WTC11 (cell line): Measurements from ENCODE around the gene PHF5A. TPM values are rescaled to one million over a fixed set of nuclear protein-coding genes. Genes with fewer than 3 reads are reported as not detected.

Source experiments
- ATAC-seq: fragments of 200-7000 bp; cut with Tn5 transposase; 2 replicates; pipeline ENCODE4 v1.10.0; 2021; ENCODE audit warnings: mild to moderate bottlenecking, moderate library complexity
- Bru-seq: library from RNA; stranded (reverse); fragments of 400-500 nt; gene quantifications from one replicate; lab custom pipeline; 2021; lab: Mats Ljungman, UMichigan
- CTCF ChIA-PET: fragments of 300-600 bp; sonication (Branson Sonifier 250); formaldehyde crosslinking; loops from one replicate; lab custom pipeline; 2021; ENCODE audit warnings: antibody characterized with exemption; lab: Charles Lee
- POLR2A ChIA-PET: fragments of 350-600 bp; sonication (Branson Sonifier 250); formaldehyde crosslinking; loops from one replicate; lab custom pipeline; 2021; ENCODE audit warnings: antibody characterized with exemption; lab: Charles Lee
- DNase-seq: peaks from one replicate; pipeline ENCODE4 v3.0.0; 2021; ENCODE audit warnings: low spot score
- H3K27ac Mint-ChIP-seq: 2 replicates; pipeline ENCODE4 v1.8.0; 2021; ENCODE audit warnings: mixed read lengths
- H3K27me3 Mint-ChIP-seq: 2 replicates; pipeline ENCODE4 v1.8.0; 2021; ENCODE audit warnings: low read depth, mild to moderate bottlenecking, moderate library complexity, mixed read lengths
- H3K36me3 Mint-ChIP-seq: 2 replicates; pipeline ENCODE4 v1.8.0; 2021; ENCODE audit warnings: mixed read lengths
- H3K4me1 Mint-ChIP-seq: 2 replicates; pipeline ENCODE4 v1.8.0; 2022; ENCODE audit warnings: mixed read lengths
- H3K4me3 Mint-ChIP-seq: 2 replicates; pipeline ENCODE4 v1.8.0; 2021; ENCODE audit warnings: mild to moderate bottlenecking, moderate library complexity, mixed read lengths
- H3K9me3 Mint-ChIP-seq: 2 replicates; pipeline ENCODE4 v1.8.0; 2021; ENCODE audit warnings: mixed read lengths
- CREB1 ChIP-seq: sonication (generic); formaldehyde crosslinking; IDR thresholded peaks from 2 replicates; pipeline ENCODE4 v1.8.0; 2023; ENCODE audit warnings: mild to moderate bottlenecking, missing genetic modification reagents
- CREM ChIP-seq: sonication (generic); formaldehyde crosslinking; IDR thresholded peaks from 2 replicates; pipeline ENCODE4 v1.8.1; 2022; ENCODE audit warnings: mild to moderate bottlenecking, missing genetic modification reagents, moderate library complexity
- EMX1 ChIP-seq: fragments of 250-450 bp; sonication (Bioruptor Pico); IDR thresholded peaks from 2 replicates; pipeline ENCODE4 v1.8.0; 2021; ENCODE audit warnings: mild to moderate bottlenecking
- ESRRA ChIP-seq: sonication (generic); formaldehyde crosslinking; IDR thresholded peaks from 2 replicates; pipeline ENCODE4 v1.8.1; 2022; ENCODE audit warnings: mild to moderate bottlenecking, missing genetic modification reagents, borderline replicate concordance
- ETV6 ChIP-seq: sonication (generic); formaldehyde crosslinking; IDR thresholded peaks from 2 replicates; pipeline ENCODE4 v1.8.1; 2022; ENCODE audit warnings: mild to moderate bottlenecking, missing genetic modification reagents
- FOXJ3 ChIP-seq: sonication (generic); formaldehyde crosslinking; IDR thresholded peaks from 2 replicates; pipeline ENCODE4 v1.9.0; 2021; ENCODE audit warnings: missing genetic modification reagents, mild to moderate bottlenecking, borderline replicate concordance
- FOXK1 ChIP-seq: sonication (generic); formaldehyde crosslinking; IDR thresholded peaks from 2 replicates; pipeline ENCODE4 v1.8.0; 2022; ENCODE audit warnings: mild to moderate bottlenecking, moderate library complexity, missing genetic modification reagents
- FOXP1 ChIP-seq: sonication (generic); formaldehyde crosslinking; IDR thresholded peaks from 2 replicates; pipeline ENCODE4 v1.8.0; 2022; ENCODE audit warnings: missing genetic modification reagents, mild to moderate bottlenecking, moderate library complexity, borderline replicate concordance
- FOXP4 ChIP-seq: sonication (generic); formaldehyde crosslinking; IDR thresholded peaks from 2 replicates; pipeline ENCODE4 v1.8.0; 2022; ENCODE audit warnings: mild to moderate bottlenecking, missing genetic modification reagents
- HMGA2 ChIP-seq: fragments of 250-450 bp; sonication (Bioruptor Pico); IDR thresholded peaks from 2 replicates; pipeline ENCODE4 v1.4.0; 2021; ENCODE audit warnings: mild to moderate bottlenecking, moderate library complexity
- MXD4 ChIP-seq: fragments of 250-450 bp; sonication (Bioruptor Pico); IDR thresholded peaks from 2 replicates; pipeline ENCODE4 v1.8.0; 2021; ENCODE audit warnings: mild to moderate bottlenecking, moderate library complexity, borderline replicate concordance
- MYBL2 ChIP-seq: sonication (generic); formaldehyde crosslinking; IDR thresholded peaks from 2 replicates; pipeline ENCODE4 v1.8.1; 2023; ENCODE audit warnings: mild to moderate bottlenecking, moderate library complexity, missing genetic modification reagents
- NR2C2 ChIP-seq: sonication (generic); formaldehyde crosslinking; IDR thresholded peaks from 2 replicates; pipeline ENCODE4 v1.8.0; 2022; ENCODE audit warnings: mild to moderate bottlenecking, missing genetic modification reagents
- PRDM15 ChIP-seq: sonication (generic); formaldehyde crosslinking; IDR thresholded peaks from 2 replicates; pipeline ENCODE4 v1.8.0; 2022; ENCODE audit warnings: missing genetic modification reagents
- SMAD3 ChIP-seq: sonication (generic); formaldehyde crosslinking; IDR thresholded peaks from 2 replicates; pipeline ENCODE4 v1.8.0; 2022; ENCODE audit warnings: missing genetic modification reagents, mild to moderate bottlenecking, borderline replicate concordance
- SP1 ChIP-seq: sonication (generic); formaldehyde crosslinking; conservative IDR thresholded peaks from 2 replicates; pipeline ENCODE4 v1.8.1; 2022; ENCODE audit warnings: missing genetic modification reagents
- STAT6 ChIP-seq: sonication (generic); formaldehyde crosslinking; conservative IDR thresholded peaks from 2 replicates; pipeline ENCODE4 v1.8.1; 2023; ENCODE audit warnings: mild to moderate bottlenecking, low read depth, missing genetic modification reagents, moderate library complexity
- TCF7 ChIP-seq: sonication (generic); formaldehyde crosslinking; IDR thresholded peaks from 2 replicates; pipeline ENCODE4 v1.8.0; 2022; ENCODE audit warnings: mild to moderate bottlenecking, low read depth, missing genetic modification reagents, moderate library complexity
- ZBTB21 ChIP-seq: sonication (generic); formaldehyde crosslinking; IDR thresholded peaks from 2 replicates; pipeline ENCODE4 v1.8.1; 2023; ENCODE audit warnings: mild to moderate bottlenecking, missing genetic modification reagents, borderline replicate concordance
- ZNF138 ChIP-seq: sonication (generic); formaldehyde crosslinking; conservative IDR thresholded peaks from 2 replicates; pipeline ENCODE4 v1.8.1; 2022; ENCODE audit warnings: mild to moderate bottlenecking, moderate library complexity, missing genetic modification reagents
- ZNF219 ChIP-seq: sonication (generic); formaldehyde crosslinking; IDR thresholded peaks from 2 replicates; pipeline ENCODE4 v1.8.0; 2023; ENCODE audit warnings: missing genetic modification reagents, mild to moderate bottlenecking, borderline replicate concordance
- ZNF232 ChIP-seq: sonication (generic); formaldehyde crosslinking; IDR thresholded peaks from 2 replicates; pipeline ENCODE4 v1.8.0; 2022; ENCODE audit warnings: mild to moderate bottlenecking, missing genetic modification reagents
- ZNF671 ChIP-seq: fragments of 250-450 bp; sonication (Bioruptor Pico); IDR thresholded peaks from 2 replicates; pipeline ENCODE4 v1.8.0; 2021; ENCODE audit warnings: mild to moderate bottlenecking
- long read RNA-seq, 3 experiments: library from RNA in 1 of 3; library from capped mRNA in 1 of 3; library from polyadenylated mRNA in 1 of 3; unstranded in 2 of 3; stranded (forward) in 1 of 3; transcript quantifications; one replicate each; pipeline ENCODE4 v2.0.0, GENCODE V29; 2021
- total RNA-seq: library from RNA; stranded (reverse); gene quantifications from 3 replicates; pipeline ENCODE4 v1.2.3, GENCODE V29; 2021
- TF ChIP-seq, protein P1 (sequence below): sonication (generic); formaldehyde crosslinking; IDR thresholded peaks from 2 replicates; pipeline ENCODE4 v1.8.1; 2022; ENCODE audit warnings: mild to moderate bottlenecking, missing genetic modification reagents, moderate library complexity, borderline replicate concordance

The PHF5A gene
- total RNA-seq: 93.1 to 99.6 TPM (median 97.9 TPM) in 3 replicates
- percentile 93 among the genes with signal in this experiment for Bru-seq, nascent RNA
- long read RNA-seq, experiment 1, transcript PHF5A-201 (4 exons, 1,086 nt): major isoform, 81 of 84 reads
- long read RNA-seq, experiment 1, partial matches to known transcripts: 1 of 84 reads
- long read RNA-seq, experiment 1, other reads (novel, unspliced or antisense): 1 of 84 reads
- long read RNA-seq, experiment 2, transcript PHF5A-201 (4 exons, 1,086 nt): major isoform, 126 of 175 reads
- long read RNA-seq, experiment 2, partial matches to known transcripts: 18 of 175 reads
- long read RNA-seq, experiment 2, other reads (novel, unspliced or antisense): 31 of 175 reads
- long read RNA-seq, experiment 3, transcript PHF5A-201 (4 exons, 1,086 nt): major isoform, 74 of 80 reads
- long read RNA-seq, experiment 3, partial matches to known transcripts: 0 of 80 reads
- long read RNA-seq, experiment 3, other reads (novel, unspliced or antisense): 2 of 80 reads

- DNase-seq (peak; percentile 98), ATAC-seq (peak; percentile 94)
- ChIA-PET CTCF (interaction anchor here (0.5 to 2.4 kb wide), 20 partner anchors 10 to 222 kb away, joined by 3 to 26 read pairs (median 6); partner anchors contain the start of genes DESI1, POLR3H, TEF and TOB2), POLR2A (interaction anchor here (0.6 to 2.2 kb wide), 21 partner anchors 10 to 183 kb away, joined by 3 to 44 read pairs (median 4); partner anchors contain the start of genes DESI1, RANGAP1, TEF and TOB2)
- H3K27me3 Mint-ChIP-seq: no peaks in the 10 kb centered on the region; the same call in 1 of the 2 replicates
- peak within 1 kb of the TSS; percentile 100 for H3K27ac Mint-ChIP-seq
- H3K4me1 Mint-ChIP-seq: peaks cover 25% of the 10 kb centered on the region
- H3K36me3 Mint-ChIP-seq: peaks cover 48% of the 10 kb centered on the region
- peak within 1 kb of the TSS; percentile 96 for H3K4me3 Mint-ChIP-seq
- H3K9me3 Mint-ChIP-seq: no peaks in the 10 kb centered on the region
- TF ChIP-seq, protein P1, sequence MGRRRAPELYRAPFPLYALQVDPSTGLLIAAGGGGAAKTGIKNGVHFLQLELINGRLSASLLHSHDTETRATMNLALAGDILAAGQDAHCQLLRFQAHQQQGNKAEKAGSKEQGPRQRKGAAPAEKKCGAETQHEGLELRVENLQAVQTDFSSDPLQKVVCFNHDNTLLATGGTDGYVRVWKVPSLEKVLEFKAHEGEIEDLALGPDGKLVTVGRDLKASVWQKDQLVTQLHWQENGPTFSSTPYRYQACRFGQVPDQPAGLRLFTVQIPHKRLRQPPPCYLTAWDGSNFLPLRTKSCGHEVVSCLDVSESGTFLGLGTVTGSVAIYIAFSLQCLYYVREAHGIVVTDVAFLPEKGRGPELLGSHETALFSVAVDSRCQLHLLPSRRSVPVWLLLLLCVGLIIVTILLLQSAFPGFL (CRISPR knock-in tag): no peak
- TF ChIP-seq NR2C2 (CRISPR knock-in tag) (peak; percentile 87), MXD4 (CRISPR knock-in tag) (no peak), HMGA2 (CRISPR knock-in tag) (no peak), ESRRA (peak; percentile 98), FOXP4 (peak; percentile 53; the same call in 1 of the 2 replicates), EMX1 (CRISPR knock-in tag) (no peak), ZNF138 (CRISPR knock-in tag) (no peak), ETV6 (CRISPR knock-in tag) (peak; percentile 37; the same call in 1 of the 2 replicates), SP1 (CRISPR knock-in tag) (peak; percentile 98), CREB1 (CRISPR knock-in tag) (peak; percentile 71; the same call in 1 of the 2 replicates), ZBTB21 (CRISPR knock-in tag) (no peak), ZNF671 (CRISPR knock-in tag) (no peak), FOXJ3 (CRISPR knock-in tag) (no peak), PRDM15 (CRISPR knock-in tag) (no peak), STAT6 (CRISPR knock-in tag) (no peak), FOXK1 (peak; percentile 77), CREM (CRISPR knock-in tag) (peak; percentile 98), ZNF232 (CRISPR knock-in tag) (peak; percentile 61; the same call in 1 of the 2 replicates), SMAD3 (CRISPR knock-in tag) (0 out of 2 replicates have a peak, but pooled peaks have one; percentile 66), TCF7 (no peak), MYBL2 (CRISPR knock-in tag) (peak; percentile 61; the same call in 1 of the 2 replicates), ZNF219 (CRISPR knock-in tag) (no peak), FOXP1 (CRISPR knock-in tag) (no peak)
These were observed at the start of gene PHF5A, which contains the start of gene ACO2 for GRCh38 chr22:41468381-41469217. TSS of gene PHF5A (minus strand) at chr22:41468692. CDS start at chr22:41468653, 39 bp downstream. TSS of gene ACO2 (plus strand) at chr22:41469117. CDS start at chr22:41469147, 30 bp downstream.
